ENCODE data around the gene KRT79.

KRT79 gene

DNA sequence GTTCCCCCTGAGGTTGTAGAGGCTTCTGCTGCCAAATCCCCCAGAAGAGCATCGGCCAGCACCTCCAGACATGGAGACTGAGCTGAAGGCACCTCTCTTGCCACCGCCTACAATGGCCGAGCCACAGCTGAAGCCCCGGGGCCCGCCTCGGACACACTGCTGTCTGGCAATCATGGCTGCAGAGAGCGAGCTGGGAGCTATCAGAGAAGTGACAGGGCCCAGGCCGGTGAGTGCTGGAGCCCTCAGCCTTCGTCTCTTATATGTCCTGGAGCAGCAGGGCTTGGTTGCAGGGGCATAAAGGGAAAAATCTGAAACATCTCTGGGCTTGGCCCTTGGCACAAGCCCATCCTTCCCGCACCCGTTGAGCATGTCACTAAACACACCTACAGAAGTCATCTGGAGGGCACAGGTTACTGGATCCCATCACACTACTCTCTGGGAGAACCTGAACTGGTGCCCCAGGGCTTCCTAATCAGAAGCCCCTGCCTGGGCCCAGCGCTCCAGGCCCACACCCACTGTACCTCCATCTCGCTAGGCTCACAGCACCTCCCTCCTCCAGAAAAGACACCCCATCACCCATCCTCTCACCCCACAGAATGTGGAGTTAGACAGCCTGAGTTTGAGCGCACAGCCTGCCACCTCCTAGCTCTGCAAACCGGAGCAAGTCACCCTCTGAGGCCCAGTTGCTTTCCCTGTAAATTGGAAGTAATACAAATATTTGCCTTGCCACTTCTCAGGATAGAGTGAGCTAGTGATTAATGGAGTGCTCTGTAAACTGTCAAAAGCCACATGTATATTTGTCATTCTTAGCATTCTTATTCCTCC is 20.0 kb downstream of the KRT79 start, which contains the start of gene KRT4:
KRT4 (minus strand) TSS at position 232 of the 825 bp plus-strand sequence; CDS start at position 174, 58 bp downstream.
- no peak for DNase-seq
- in situ Hi-C loops (cut with HindIII; ENCODE audit: low pct_ligation_motif_present, low pct_unique_long_range_greater_than_20kb, low sequenced_read_pairs) = no loop called here

GRCh38 chr12:52813203-52813819 is 20.8 kb downstream of the KRT79 start:
- in situ Hi-C loops (cut with HindIII; ENCODE audit: low pct_ligation_motif_present, low pct_unique_long_range_greater_than_20kb, low sequenced_read_pairs) = no loop called here
- DNase-seq = no peak

GRCh38 chr12:52812749-52813148 is 21.4 kb downstream of the KRT79 start:
- DNase-seq = no peak
- in situ Hi-C loops (cut with HindIII; ENCODE audit: low pct_ligation_motif_present, low pct_unique_long_range_greater_than_20kb, low sequenced_read_pairs) = no loop called here

DNA sequence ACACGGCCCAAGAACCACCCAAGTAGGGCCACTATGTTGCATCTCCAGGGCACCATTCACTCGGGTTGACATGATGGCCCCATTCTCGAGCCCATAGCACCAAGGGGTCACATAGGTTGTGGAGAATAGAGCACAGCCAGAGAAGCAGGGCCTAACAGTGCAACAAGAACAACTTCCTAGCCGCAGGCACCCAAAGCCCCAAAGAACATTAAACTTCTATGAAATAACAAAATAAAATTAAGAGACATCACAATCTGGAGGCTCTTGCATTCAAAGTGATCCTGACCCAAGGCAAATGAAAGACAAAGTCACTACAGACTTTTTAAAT is 22.1 kb downstream of the KRT79 start:
- in situ Hi-C loops (cut with HindIII; ENCODE audit: low pct_ligation_motif_present, low pct_unique_long_range_greater_than_20kb, low sequenced_read_pairs) = no loop called here
- no peak for DNase-seq

- DNase-seq = no peak
- in situ Hi-C loops (cut with HindIII; ENCODE audit: low pct_ligation_motif_present, low pct_unique_long_range_greater_than_20kb, low sequenced_read_pairs) = no loop called here
These were observed 22.7 kb downstream of the KRT79 start for GRCh38 chr12:52811191-52812072.

DNA sequence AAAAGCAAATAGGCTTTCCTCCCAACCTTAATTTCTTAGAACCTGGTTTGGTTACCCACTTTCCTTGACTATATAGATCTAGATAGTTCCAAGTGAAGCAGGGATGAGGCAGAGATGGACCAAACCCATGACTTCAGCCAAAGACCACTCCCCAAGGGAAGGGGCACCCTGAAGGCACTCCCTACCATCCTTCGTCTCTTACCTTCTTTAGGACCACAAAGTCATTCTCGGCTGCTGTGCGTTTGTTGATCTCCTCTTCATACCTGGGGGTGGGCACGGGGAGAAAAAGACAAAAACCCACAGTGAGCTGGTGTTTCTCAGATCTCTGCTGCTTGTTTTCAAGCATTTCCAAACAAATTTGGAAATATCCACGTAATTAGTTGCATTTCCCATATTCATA is 23.6 kb downstream of the KRT79 start:
- in situ Hi-C loops (cut with HindIII; ENCODE audit: low pct_ligation_motif_present, low pct_unique_long_range_greater_than_20kb, low sequenced_read_pairs) = no loop called here
- DNase-seq = no peak

DNA sequence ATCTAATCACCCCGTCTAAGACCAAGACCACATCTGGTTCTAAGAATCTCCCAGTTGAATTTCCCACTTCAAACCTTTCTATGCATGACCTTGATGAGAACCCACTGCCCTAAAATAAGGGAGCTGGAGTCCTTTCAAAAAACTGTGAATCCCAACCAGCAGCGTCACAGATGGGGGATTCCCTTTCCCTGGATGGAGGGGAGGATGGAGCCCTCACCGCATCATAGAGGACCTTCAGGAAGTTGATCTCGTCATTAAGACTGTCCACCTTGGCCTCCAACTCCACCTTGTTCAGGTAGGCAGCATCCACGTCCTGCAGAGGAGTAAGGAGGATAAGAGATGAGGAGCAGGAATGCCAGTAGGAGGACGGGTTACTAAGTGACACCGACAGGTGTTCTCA is 24.9 kb downstream of the KRT79 start:
- DNase-seq = no peak
- in situ Hi-C loops (cut with HindIII; ENCODE audit: low pct_ligation_motif_present, low pct_unique_long_range_greater_than_20kb, low sequenced_read_pairs) = no loop called here

DNA sequence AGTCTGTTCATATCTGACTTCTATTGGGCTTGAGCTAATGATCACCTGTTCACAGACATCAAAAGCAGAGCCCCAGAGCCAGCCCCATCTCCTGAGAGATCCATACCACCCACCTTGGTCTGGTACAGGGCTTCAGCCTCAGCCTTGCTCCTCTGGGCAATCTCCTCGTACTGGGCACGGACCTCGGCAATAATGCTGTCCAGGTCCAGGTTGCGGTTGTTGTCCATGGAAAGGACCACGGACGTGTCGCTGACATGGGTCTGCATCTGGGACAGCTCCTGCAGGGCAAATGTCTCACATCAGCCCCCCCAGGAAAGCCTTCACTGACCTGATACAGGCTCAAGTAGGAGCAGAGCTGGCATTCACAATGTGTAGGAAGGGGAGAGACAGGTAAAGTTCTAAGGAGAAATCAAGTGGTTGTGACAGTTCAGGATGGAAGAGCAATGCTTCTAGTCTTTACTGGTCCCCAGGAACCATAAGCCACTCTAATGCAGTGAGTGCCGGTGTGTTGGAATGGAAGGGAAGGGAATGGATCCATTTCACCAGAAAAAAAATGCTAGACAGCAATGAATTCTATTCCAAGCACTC is 25.4 kb downstream of the KRT79 start:
- DNase-seq = no peak
- in situ Hi-C loops (cut with HindIII; ENCODE audit: low pct_ligation_motif_present, low pct_unique_long_range_greater_than_20kb, low sequenced_read_pairs) = no loop called here

GRCh38 chr12:52807544-52808470 is 26.3 kb downstream of the KRT79 start:
- in situ Hi-C loops (cut with HindIII; ENCODE audit: low pct_ligation_motif_present, low pct_unique_long_range_greater_than_20kb, low sequenced_read_pairs) = no loop called here
- no peak for DNase-seq

GRCh38 chr12:52806821-52807543 is 27.1 kb downstream of the KRT79 start:
- no peak for DNase-seq
- in situ Hi-C loops (cut with HindIII; ENCODE audit: low pct_ligation_motif_present, low pct_unique_long_range_greater_than_20kb, low sequenced_read_pairs) = no loop called here

DNA sequence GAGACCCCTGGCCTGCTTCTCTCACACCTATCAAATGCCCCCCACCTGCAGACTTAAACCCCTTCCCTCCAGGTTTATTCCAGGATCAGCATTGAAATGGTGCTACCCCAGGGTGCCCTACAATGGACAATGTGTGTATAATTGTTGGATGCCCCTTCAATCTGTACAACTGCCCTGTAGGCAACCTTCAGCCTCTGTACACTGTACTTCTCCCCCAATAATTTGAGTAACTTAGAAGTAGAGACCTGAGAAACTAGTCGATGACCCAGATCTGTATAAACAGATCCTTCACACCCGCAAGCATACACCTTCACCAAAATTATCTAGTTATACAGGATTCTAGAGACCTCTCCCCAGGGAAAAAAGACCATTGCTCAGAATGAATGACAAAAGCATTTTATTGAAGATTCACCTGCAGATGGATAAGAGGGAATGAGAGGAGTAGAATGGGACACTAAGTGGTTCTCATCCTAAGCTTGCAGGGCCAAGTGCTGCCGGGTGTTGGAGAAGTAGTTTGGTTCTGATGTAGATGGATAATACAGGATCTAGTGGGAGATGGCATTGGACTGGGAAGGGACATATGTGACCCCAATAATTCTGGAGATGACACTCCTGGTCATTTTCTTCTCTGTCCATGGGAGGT is 27.8 kb downstream of the KRT79 start:
- in situ Hi-C loops (cut with HindIII; ENCODE audit: low pct_ligation_motif_present, low pct_unique_long_range_greater_than_20kb, low sequenced_read_pairs) = no loop called here

DNA sequence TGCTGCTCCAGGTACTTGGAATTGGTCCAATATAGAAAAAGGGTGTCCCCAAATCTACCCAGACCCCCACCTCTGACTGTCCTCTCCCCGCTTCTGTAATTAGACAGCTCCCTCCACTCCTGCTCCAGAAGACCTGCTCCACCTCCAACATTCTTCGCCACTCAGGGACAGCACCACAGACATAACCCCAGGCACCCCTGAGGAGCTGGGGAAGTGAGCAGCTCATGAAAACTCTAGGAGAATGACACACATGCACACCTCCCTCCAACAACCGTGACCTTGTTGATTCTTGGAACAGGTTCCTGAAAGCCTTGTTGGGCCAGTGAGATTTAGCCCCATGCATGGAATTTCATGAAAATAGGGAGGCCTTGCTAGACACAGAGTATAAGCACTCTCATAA is 28.4 kb downstream of the KRT79 start:
- no peak for DNase-seq
- in situ Hi-C loops (cut with HindIII; ENCODE audit: low pct_ligation_motif_present, low pct_unique_long_range_greater_than_20kb, low sequenced_read_pairs) = no loop called here

More for the DNA sequence above, 27.8 kb downstream of the KRT79 start:
- DNase-seq = no peak

- no peak for DNase-seq
- in situ Hi-C loops (cut with HindIII; ENCODE audit: low pct_ligation_motif_present, low pct_unique_long_range_greater_than_20kb, low sequenced_read_pairs) = no loop called here
These were observed 29.1 kb downstream of the KRT79 start for GRCh38 chr12:52805000-52805399.

DNA sequence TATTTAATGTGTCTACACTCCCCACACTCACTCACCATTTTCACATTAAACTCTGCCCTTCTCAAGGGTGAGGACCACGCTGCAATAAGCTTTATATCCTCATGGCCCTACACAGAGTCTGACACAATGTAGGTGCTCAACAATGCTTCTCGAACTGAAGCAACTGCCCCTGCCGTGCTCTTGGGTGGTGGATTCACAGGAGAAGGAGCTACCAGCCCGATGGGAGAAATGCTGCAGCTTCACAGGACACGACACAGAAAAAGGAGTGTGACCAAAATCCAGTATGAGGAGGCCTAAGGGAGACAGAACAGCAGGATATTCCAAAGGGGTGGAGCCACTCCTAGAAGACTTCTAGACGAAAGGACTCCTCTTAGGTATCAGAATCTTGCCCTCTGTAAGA is 31.7 kb downstream of the KRT79 start:
- no peak for DNase-seq

DNA sequence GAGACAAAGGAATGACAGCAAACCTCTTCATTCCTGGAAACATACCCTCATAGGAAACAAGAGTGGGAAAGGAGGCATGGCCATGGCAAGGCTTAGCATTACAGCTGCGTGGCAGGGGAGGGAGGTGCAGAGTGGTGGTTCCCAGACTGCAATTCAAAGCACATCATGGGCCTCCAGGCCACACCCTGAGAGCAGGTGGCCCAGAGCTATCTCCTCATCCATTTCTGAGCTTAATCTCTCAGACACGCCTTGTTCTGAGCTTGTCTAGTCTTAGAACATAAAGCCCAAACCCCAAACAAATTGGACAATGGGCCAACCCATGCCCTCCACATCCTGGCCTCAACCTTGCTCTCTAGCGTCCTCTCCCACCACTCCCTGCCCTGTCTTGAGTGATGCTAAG is 32.3 kb downstream of the KRT79 start:
- in situ Hi-C loops (cut with HindIII; ENCODE audit: low pct_ligation_motif_present, low pct_unique_long_range_greater_than_20kb, low sequenced_read_pairs) = no loop called here

More for the DNA sequence above, 31.7 kb downstream of the KRT79 start:
- in situ Hi-C loops (cut with HindIII; ENCODE audit: low pct_ligation_motif_present, low pct_unique_long_range_greater_than_20kb, low sequenced_read_pairs) = no loop called here

DNA sequence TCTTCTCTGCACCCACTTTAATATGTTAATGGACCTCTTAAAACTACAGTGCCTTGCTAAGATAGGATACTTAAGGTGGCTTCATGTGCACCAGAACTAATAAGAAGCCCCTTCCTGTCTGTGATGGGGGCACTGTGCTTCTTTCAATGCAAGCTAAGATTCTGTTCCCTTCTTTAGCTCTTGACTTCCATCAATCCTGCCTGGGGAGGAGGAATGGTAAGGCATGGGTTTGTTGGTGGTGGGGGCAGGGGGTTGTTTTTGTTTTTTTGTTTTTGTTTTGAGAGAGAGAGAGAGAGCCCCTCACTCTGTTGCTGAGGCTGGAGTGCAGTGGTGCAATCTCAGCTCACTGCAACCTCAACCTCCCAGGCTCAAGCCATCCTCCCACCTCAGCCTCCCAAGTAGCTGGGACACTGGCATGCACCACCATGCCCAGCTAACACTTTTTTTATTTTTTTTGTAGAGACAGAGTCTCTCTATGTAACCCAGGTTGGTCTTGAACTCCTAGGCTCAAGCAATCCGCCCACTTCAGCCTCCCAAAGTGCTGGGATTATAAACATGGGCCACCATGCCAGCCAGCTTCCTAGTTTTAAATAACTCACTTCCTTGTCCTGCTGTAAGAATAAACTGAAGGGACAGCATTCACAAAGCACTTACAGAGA is 33.7 kb downstream of the KRT79 start:
- no peak for DNase-seq
- in situ Hi-C loops (cut with HindIII; ENCODE audit: low pct_ligation_motif_present, low pct_unique_long_range_greater_than_20kb, low sequenced_read_pairs) = no loop called here

More for the DNA sequence above, 32.3 kb downstream of the KRT79 start:
- DNase-seq = no peak

Data from ACHN (cell line).